ENCODE results near the gene GCG.

The GCG gene

DNA sequence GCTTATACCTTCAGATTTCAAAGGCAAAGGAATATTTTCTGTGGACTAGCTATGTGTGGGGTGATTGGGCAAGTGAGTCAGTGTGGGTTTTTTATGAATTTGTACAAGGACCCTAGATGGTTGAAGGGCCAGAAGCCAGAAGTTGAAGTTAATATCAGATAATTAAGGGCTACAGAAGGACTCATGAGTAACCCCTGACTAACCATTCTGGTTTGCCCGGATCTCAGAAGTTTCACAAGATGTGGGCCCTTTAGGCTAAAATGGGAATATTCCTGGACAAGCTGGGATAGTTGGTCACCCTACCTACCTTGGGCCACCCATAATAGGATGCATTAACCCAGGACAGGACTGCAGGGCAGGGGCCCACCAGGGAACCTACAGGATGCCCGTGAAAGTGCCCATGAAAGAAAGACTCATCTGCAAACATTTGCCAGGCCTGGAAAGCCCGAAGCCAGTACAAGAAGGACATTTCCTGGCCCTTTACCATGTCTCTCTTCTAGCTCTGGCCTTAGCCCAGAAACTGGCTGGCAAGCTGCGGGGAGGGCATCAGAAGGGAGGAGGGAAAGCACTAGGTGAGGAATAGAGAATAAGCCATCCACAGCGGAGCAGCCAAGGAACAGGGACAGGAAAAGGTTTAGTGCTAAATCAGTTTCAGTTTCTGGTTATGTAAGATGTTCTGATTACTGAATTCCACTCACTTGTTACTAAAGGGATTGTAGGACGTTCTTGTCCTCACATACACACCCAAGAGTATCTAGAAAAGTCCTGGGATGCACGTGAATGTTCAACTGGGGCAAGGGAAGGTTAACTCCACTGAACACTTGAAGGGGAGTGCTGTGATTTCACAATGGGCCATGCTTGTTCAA lies 33.6 kb downstream of the GCG start:
- no peaks in the 10 kb centered on the region for H3K36me3 ChIP-seq (ENCODE audit: control insufficient read depth, insufficient read depth, low read length)
- peaks cover 1% of the 10 kb centered on the region for H3K4me1 ChIP-seq (ENCODE audit: control insufficient read depth, insufficient read depth, low read length, poor library complexity, severe bottlenecking)
- no peak overlapping the region for H3K27ac ChIP-seq (ENCODE audit: low read depth, low read length, severe bottlenecking)
- H3K4me3 ChIP-seq (ENCODE audit: extremely low read depth, insufficient read depth, low read length, poor library complexity, severe bottlenecking) = no peak overlapping the region
- H3K9me3 ChIP-seq (ENCODE audit: control insufficient read depth, low read length) = no peaks in the 10 kb centered on the region
- 83 to 93% methylated on average over 2 to 4 of the region's 7 CpGs for WGBS, 2 experiments (ENCODE audit: insufficient coverage in 2 of 2)

DNA sequence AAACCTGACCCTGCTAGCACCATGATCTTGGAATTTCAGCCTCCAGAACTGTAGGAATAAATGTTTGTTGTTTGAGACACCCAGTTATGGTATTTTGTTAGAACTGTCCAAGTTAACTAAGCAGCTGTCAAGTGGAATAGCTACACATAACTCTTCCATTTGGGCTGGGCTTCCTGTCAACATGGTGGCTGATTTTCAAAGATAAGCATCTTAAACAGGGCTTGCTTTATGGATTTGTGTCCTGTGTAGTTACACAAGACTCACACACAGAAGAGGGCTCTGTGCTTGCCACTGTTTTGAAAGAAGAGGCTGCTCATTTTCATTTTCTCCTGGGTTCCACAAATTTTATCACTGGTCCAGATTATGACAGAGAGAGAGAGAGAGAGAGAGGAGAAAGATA lies 35.7 kb downstream of the GCG start:
- Histone ChIP-seq H3K4me3 (ENCODE audit: extremely low read depth, insufficient read depth, low read length, poor library complexity, severe bottlenecking) (no peak overlapping the region), H3K36me3 (ENCODE audit: control insufficient read depth, insufficient read depth, low read length) (no peaks in the 10 kb centered on the region), H3K4me1 (ENCODE audit: control insufficient read depth, insufficient read depth, low read length, poor library complexity, severe bottlenecking) (peaks cover 3% of the 10 kb centered on the region), H3K27ac (ENCODE audit: low read depth, low read length, severe bottlenecking) (no peak overlapping the region), H3K9me3 (ENCODE audit: control insufficient read depth, low read length) (no peaks in the 10 kb centered on the region)

DNA sequence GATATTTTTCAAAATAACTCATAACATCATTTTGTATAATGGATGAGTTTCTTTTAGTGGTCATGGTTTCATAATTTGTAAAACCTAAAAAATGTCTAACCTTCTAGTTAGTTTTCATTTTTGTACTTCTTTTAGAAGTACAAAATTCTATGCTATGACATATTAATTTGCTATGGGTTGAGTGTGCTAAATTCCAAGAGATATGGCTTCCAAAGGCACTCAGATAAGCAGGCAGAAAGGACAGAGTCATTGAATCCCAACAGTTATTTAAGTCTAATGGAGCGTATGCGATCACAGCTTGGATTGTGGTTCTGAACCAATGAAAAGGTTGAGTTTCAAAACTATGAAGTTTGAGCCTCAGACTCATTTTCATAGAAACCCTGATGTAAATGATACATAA lies 37.0 kb downstream of the GCG start:
- no peak overlapping the region for H3K27ac ChIP-seq (ENCODE audit: low read depth, low read length, severe bottlenecking)
- WGBS, 2 experiments (ENCODE audit: insufficient coverage in 2 of 2) = 100% methylated on average over 2 of the region's 2 CpGs
- no peaks in the 10 kb centered on the region for H3K9me3 ChIP-seq (ENCODE audit: control insufficient read depth, low read length)
- peaks cover 3% of the 10 kb centered on the region for H3K4me1 ChIP-seq (ENCODE audit: control insufficient read depth, insufficient read depth, low read length, poor library complexity, severe bottlenecking)
- no peaks in the 10 kb centered on the region for H3K36me3 ChIP-seq (ENCODE audit: control insufficient read depth, insufficient read depth, low read length)
- H3K4me3 ChIP-seq (ENCODE audit: extremely low read depth, insufficient read depth, low read length, poor library complexity, severe bottlenecking) = no peak overlapping the region

DNA sequence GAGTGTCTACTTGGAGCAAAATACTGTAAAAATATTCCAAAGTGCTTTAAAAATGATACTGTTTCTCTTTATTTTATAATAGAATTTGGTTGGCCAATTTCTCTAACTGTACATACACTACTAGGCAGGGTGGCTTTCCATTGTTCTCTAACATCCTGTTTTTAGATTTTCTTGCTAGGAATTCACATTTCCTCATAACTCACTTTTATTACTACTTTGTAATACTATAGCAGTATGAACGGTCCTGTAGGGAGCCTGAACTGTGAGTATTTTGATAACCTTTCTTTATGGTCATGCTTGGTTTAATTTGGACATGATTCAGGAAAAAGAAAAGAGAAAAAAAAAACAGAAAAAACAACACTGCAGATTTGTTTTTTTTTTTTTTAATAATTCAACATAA lies 37.8 kb downstream of the GCG start:
- Histone ChIP-seq H3K27ac (ENCODE audit: low read depth, low read length, severe bottlenecking) (no peak overlapping the region), H3K4me3 (ENCODE audit: extremely low read depth, insufficient read depth, low read length, poor library complexity, severe bottlenecking) (no peak overlapping the region), H3K36me3 (ENCODE audit: control insufficient read depth, insufficient read depth, low read length) (no peaks in the 10 kb centered on the region), H3K4me1 (ENCODE audit: control insufficient read depth, insufficient read depth, low read length, poor library complexity, severe bottlenecking) (peaks cover 3% of the 10 kb centered on the region), H3K9me3 (ENCODE audit: control insufficient read depth, low read length) (no peaks in the 10 kb centered on the region)
- no CpG with 5 or more reads among the region's 1 CpG for WGBS, 2 experiments (ENCODE audit: insufficient coverage in 2 of 2)

DNA sequence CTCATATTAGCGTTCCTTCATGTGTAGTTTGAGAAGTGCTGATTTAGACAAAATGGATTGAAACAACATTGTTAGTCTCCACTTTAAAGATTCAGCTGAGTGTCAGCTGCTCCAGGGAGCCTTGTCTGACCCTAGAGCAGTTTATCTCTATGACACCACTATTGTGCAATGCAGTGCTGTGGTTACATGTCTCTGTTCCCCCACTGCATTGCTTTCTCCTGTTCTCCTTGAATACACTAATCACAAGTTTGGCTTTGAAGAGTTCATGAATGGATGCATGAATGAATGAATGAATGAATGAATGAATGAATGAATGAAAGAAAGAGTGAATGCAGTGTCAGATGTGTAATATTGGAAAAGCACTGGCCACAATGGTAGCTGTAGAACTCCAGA lies 38.3 kb downstream of the GCG start:
- 100% methylated on average over 1 of the region's 1 CpG; no CpG with 5 or more reads in 1 of the 2 experiments for WGBS, 2 experiments (ENCODE audit: insufficient coverage in 2 of 2)
- Histone ChIP-seq H3K4me1 (ENCODE audit: control insufficient read depth, insufficient read depth, low read length, poor library complexity, severe bottlenecking) (peaks cover 3% of the 10 kb centered on the region), H3K4me3 (ENCODE audit: extremely low read depth, insufficient read depth, low read length, poor library complexity, severe bottlenecking) (no peak overlapping the region), H3K9me3 (ENCODE audit: control insufficient read depth, low read length) (no peaks in the 10 kb centered on the region), H3K27ac (ENCODE audit: low read depth, low read length, severe bottlenecking) (no peak overlapping the region), H3K36me3 (ENCODE audit: control insufficient read depth, insufficient read depth, low read length) (no peaks in the 10 kb centered on the region)

DNA sequence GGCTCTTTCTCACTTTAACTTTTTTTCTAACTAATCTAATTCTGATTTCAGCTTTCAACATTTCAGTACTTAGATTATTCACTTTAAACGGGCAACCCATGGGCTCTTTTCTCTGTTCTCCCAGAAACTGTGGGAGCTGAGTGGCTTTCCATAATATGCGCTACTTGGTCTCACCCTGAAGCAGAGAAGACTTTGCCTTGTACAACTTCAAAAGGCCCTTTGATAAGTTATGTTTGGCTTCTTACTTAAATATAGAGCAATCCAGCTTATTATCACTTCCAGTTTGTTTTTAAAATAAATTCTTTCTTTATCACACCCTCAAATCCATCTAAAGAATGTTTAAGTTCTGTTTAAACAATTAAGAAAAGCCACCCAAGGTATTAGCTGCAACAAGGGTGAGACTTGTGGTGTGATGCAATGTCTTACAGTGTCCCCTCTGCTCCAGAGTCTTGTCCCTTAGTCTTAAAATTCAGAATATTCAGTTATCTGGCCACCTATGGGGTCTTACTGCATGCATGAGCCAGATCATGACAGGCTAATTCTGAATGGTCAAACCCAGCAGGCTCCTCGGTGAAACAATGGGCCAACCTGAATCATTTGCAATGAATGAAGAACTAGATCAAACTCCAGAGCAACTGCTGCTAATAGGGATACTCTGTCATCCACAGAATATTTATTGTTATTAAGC lies 38.8 kb downstream of the GCG start:
- 67 to 75% methylated on average over 1 to 3 of the region's 3 CpGs for WGBS, 2 experiments (ENCODE audit: insufficient coverage in 2 of 2)
- Histone ChIP-seq H3K4me3 (ENCODE audit: extremely low read depth, insufficient read depth, low read length, poor library complexity, severe bottlenecking) (no peak overlapping the region), H3K27ac (ENCODE audit: low read depth, low read length, severe bottlenecking) (no peak overlapping the region), H3K4me1 (ENCODE audit: control insufficient read depth, insufficient read depth, low read length, poor library complexity, severe bottlenecking) (peaks cover 3% of the 10 kb centered on the region), H3K9me3 (ENCODE audit: control insufficient read depth, low read length) (no peaks in the 10 kb centered on the region), H3K36me3 (ENCODE audit: control insufficient read depth, insufficient read depth, low read length) (no peaks in the 10 kb centered on the region)

DNA sequence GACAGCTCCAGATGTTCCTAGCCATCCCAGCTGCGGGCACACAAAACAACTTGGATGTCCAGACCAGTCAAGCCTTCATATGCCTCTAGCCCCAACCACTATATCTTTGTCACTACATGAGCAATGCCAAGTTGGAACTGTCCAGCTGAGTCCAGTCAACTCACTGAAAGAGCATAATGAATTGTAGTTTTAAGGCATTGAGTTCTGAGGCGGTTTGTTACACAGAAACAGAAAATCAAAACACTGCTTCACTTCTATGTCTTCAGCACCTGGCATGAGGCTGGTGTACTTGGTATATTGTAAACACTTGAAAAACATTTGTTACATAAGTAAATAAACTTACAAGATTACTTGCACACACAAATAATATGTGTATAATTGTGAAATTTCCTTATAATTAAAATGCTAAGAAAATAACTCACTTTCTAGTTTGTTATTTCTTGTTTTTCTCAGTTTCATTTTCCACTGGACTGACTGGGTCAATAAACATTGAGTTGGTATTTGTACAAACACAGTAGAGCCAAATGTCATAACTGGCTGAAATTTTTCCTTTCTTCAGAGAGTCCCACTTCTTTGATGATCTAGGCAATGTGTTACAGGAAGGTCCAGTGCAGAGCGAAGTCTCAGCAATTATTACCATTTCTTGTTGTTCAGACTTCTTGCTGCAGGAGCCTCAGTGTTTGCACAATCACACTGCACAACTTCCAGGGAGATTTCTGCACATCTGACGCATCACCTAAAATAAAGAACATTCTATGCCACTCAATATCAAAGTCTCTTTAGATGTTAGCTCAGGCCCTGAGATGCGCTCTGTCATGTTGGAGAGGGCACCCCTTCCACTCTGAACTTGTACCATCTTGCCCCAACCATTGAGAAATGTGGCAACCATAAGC lies 39.8 kb downstream of the GCG start:
- Histone ChIP-seq H3K9me3 (ENCODE audit: control insufficient read depth, low read length) (no peaks in the 10 kb centered on the region), H3K4me1 (ENCODE audit: control insufficient read depth, insufficient read depth, low read length, poor library complexity, severe bottlenecking) (peaks cover 3% of the 10 kb centered on the region), H3K4me3 (ENCODE audit: extremely low read depth, insufficient read depth, low read length, poor library complexity, severe bottlenecking) (no peak overlapping the region), H3K27ac (ENCODE audit: low read depth, low read length, severe bottlenecking) (no peak overlapping the region), H3K36me3 (ENCODE audit: control insufficient read depth, insufficient read depth, low read length) (no peaks in the 10 kb centered on the region)
- WGBS, 2 experiments (ENCODE audit: insufficient coverage in 2 of 2) = 89 to 97% methylated on average over 2 to 3 of the region's 5 CpGs

DNA sequence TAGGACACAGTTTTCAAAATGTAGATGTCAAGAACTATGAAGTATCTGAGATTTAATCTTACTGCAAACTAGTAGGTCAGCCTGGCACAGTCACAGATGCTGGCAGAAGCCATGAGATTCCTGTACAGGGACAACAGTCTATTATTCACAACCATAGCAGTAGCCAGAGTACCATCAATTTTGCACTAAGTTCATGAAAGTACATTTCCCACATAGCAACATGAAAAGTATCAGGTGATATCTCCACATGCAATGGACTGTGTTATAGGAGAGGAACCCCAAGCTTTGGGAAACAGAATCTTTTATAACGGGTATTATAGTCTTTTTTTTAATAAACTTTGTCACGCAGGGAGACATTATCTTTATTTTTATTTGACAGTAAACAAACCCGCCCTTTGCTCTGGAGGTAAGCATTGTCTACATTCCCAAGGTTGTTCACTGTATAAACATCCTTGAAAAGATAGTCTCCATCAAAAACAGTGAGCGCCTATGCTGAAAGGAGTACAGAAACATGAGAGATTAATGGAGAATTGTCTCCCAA lies 44.6 kb downstream of the GCG start:
- no peaks in the 10 kb centered on the region for H3K4me1 ChIP-seq (ENCODE audit: control insufficient read depth, insufficient read depth, low read length, poor library complexity, severe bottlenecking)
- 100% methylated on average over 1 of the region's 4 CpGs; no CpG with 5 or more reads in 1 of the 2 experiments for WGBS, 2 experiments (ENCODE audit: insufficient coverage in 2 of 2)
- no peak overlapping the region for H3K4me3 ChIP-seq (ENCODE audit: extremely low read depth, insufficient read depth, low read length, poor library complexity, severe bottlenecking)
- H3K27ac ChIP-seq (ENCODE audit: low read depth, low read length, severe bottlenecking) = no peak overlapping the region
- no peaks in the 10 kb centered on the region for H3K36me3 ChIP-seq (ENCODE audit: control insufficient read depth, insufficient read depth, low read length)
- H3K9me3 ChIP-seq (ENCODE audit: control insufficient read depth, low read length) = no peaks in the 10 kb centered on the region

DNA sequence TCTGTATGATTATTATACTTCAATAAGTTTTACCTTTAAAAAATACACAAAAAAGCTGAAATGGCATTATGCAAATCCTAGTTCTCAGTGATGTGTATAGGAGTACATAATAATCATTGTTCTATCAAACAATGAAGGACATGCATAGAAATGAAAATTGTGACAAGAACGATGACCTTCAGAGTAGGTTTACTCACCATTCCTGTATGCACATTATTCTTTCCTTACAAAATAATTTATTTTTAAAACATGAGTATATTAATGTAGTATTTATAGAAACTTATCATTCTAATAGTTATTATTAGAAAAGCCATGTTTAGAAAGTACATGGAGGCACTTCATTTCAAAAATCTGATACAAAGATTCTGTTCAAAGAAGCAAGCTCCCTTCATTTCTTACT lies 45.3 kb downstream of the GCG start:
- Histone ChIP-seq H3K36me3 (ENCODE audit: control insufficient read depth, insufficient read depth, low read length) (no peaks in the 10 kb centered on the region), H3K27ac (ENCODE audit: low read depth, low read length, severe bottlenecking) (no peak overlapping the region), H3K4me3 (ENCODE audit: extremely low read depth, insufficient read depth, low read length, poor library complexity, severe bottlenecking) (no peak overlapping the region), H3K9me3 (ENCODE audit: control insufficient read depth, low read length) (no peaks in the 10 kb centered on the region), H3K4me1 (ENCODE audit: control insufficient read depth, insufficient read depth, low read length, poor library complexity, severe bottlenecking) (no peaks in the 10 kb centered on the region)
- WGBS, 2 experiments (ENCODE audit: insufficient coverage in 2 of 2) = no CpG with 5 or more reads among the region's 1 CpG

DNA sequence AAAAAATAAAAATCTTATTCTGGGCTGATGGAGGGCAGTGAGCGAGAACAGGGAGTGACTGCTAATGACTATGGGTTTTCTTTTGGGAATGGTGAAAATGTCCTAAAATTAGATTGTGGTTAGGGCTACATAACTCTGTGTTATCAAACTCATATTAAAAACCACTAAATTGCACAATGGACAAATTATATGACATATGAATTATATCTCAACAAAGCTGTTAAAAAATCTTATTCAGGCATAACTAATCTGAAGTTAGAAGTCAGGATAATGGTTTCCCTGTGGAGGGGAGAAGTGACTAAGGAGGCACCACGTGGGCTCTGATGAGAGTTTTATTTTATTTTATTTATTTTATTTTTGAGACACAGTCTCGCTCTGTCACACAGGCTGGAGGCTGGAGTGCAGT lies 45.9 kb downstream of the GCG start:
- no peaks in the 10 kb centered on the region for H3K9me3 ChIP-seq (ENCODE audit: control insufficient read depth, low read length)
- no peaks in the 10 kb centered on the region for H3K36me3 ChIP-seq (ENCODE audit: control insufficient read depth, insufficient read depth, low read length)
- no peak overlapping the region for H3K4me3 ChIP-seq (ENCODE audit: extremely low read depth, insufficient read depth, low read length, poor library complexity, severe bottlenecking)
- no peaks in the 10 kb centered on the region for H3K4me1 ChIP-seq (ENCODE audit: control insufficient read depth, insufficient read depth, low read length, poor library complexity, severe bottlenecking)
- H3K27ac ChIP-seq (ENCODE audit: low read depth, low read length, severe bottlenecking) = no peak overlapping the region
- WGBS, 2 experiments (ENCODE audit: insufficient coverage in 2 of 2) = no CpG with 5 or more reads among the region's 3 CpGs
